HepG2 (cell line): Measurements from ENCODE around the gene CEP120. TPM values are rescaled to one million over a fixed set of nuclear protein-coding genes. Genes with fewer than 3 reads are reported as not detected.

Source experiments
- ATAC-seq: fragments of 200-7000 bp; cut with Tn5 transposase; 3 replicates; pipeline ENCODE4 v1.9.1; 2020; ENCODE audit warnings: mild to moderate bottlenecking, moderate library complexity
- BruUV-seq: library from RNA; stranded (reverse); fragments of 400-500 nt; replicated peaks from 2 replicates; lab custom pipeline; 2021; lab: Mats Ljungman, UMichigan
- CTCF ChIA-PET: fragments of 300-600 bp; formaldehyde crosslinking; extraction: SDS; loops from one replicate; lab custom pipeline; 2021; ENCODE audit warnings: low total read pairs, inconsistent platforms, low intra/inter-chr PET ratio; lab: Yijun Ruan, JAX
- POLR2A ChIA-PET: fragments of 350-600 bp; sonication (Branson Sonifier 250); formaldehyde crosslinking; loops from one replicate; lab custom pipeline; 2020; ENCODE audit warnings: antibody characterized with exemption, inconsistent platforms; lab: Yijun Ruan, JAX
- DNase-seq: peaks from one replicate; pipeline ENCODE4 v3.0.0-alpha.2; 2015; ENCODE audit warnings: low spot score
- FAIRE-seq: peaks from 3 replicates; lab custom pipeline; 2011; peaks lifted over from hg19 to GRCh38; lab: Jason Lieb, UNC
- H2AFZ ChIP-seq: one replicate; pipeline ENCODE4 v1.6.1; 2011; ENCODE audit warnings: low read length, inconsistent platforms
- H3K27ac ChIP-seq: fragments of 300-600 bp; 3 replicates; pipeline ENCODE4 v1.8.0; 2011; ENCODE audit warnings: mixed run types, mild to moderate bottlenecking, mixed read lengths, low read length, inconsistent platforms; ENCODE audit not compliant: insufficient read depth; ENCODE audit errors: extremely low read length
- H3K27me3 ChIP-seq, 2 experiments: fragments of 200-600 bp in 1 of 2; 2 replicates in 1 of 2; 3 replicates in 1 of 2; pipeline versions ENCODE4 v1.6.0 to v1.8.0; 2011; ENCODE audit warnings: low read length in 2 of 2, mild to moderate bottlenecking in 2 of 2, moderate library complexity in 2 of 2, inconsistent platforms in 1 of 2; ENCODE audit not compliant: insufficient read depth in 2 of 2, control insufficient read depth in 1 of 2
- H3K36me3 ChIP-seq, 2 experiments: fragments of 200-600 bp in 1 of 2; replicated peaks in 1 of 2; 2 replicates in 1 of 2; 3 replicates in 1 of 2; pipeline versions ENCODE4 v1.5.1 to v1.8.0; 2011; ENCODE audit warnings: low read length in 2 of 2, inconsistent platforms in 1 of 2; ENCODE audit not compliant: insufficient read depth in 2 of 2, control insufficient read depth in 1 of 2
- H3K4me1 ChIP-seq: 2 replicates; pipeline ENCODE4 v1.5.1; 2012; ENCODE audit warnings: low read length, inconsistent platforms; ENCODE audit not compliant: insufficient read depth
- H3K4me2 ChIP-seq: 2 replicates; pipeline ENCODE4 v1.6.0; 2011; ENCODE audit warnings: low read depth, low read length, inconsistent platforms
- H3K4me3 ChIP-seq, 3 experiments: fragments of 200-600 bp in 1 of 3; sonication (generic), shearing (Covaris generic) in 1 of 3; replicated peaks in 1 of 3; 2 replicates each; pipeline ENCODE4 v1.5.1; 2011 to 2016; ENCODE audit warnings: low read length in 3 of 3, inconsistent platforms in 2 of 3, low read depth in 2 of 3, mild to moderate bottlenecking in 2 of 3, control low read depth in 1 of 3, mixed read lengths in 1 of 3; ENCODE audit not compliant: insufficient read depth in 1 of 3
- H3K79me2 ChIP-seq: one replicate; pipeline ENCODE4 v1.6.1; 2011; ENCODE audit warnings: low read length, inconsistent platforms; ENCODE audit not compliant: insufficient read depth
- H3K9ac ChIP-seq: 2 replicates; pipeline ENCODE4 v1.6.0; 2011; ENCODE audit warnings: mild to moderate bottlenecking, low read depth, low read length, inconsistent platforms; ENCODE audit not compliant: insufficient read depth
- H3K9me3 ChIP-seq: 2 replicates; pipeline ENCODE4 v1.5.1; 2012; ENCODE audit warnings: mild to moderate bottlenecking, low read length
- H4K20me1 ChIP-seq: 2 replicates; pipeline ENCODE4 v1.6.0; 2011; ENCODE audit warnings: inconsistent platforms, mild to moderate bottlenecking, low read length, moderate library complexity; ENCODE audit not compliant: insufficient read depth
- FOSL2 ChIP-seq: sonication (generic); formaldehyde crosslinking; IDR thresholded peaks from 2 replicates; pipeline ENCODE4 v1.4.0; 2020; ENCODE audit warnings: missing genetic modification reagents
- ISX ChIP-seq: sonication (generic); formaldehyde crosslinking; conservative IDR thresholded peaks from 2 replicates; pipeline ENCODE4 v1.5.0; 2020; ENCODE audit warnings: missing genetic modification reagents
- KIAA2018 ChIP-seq: sonication (generic); formaldehyde crosslinking; IDR thresholded peaks from 2 replicates; pipeline ENCODE4 v1.5.0; 2020; ENCODE audit warnings: mild to moderate bottlenecking, missing genetic modification reagents, borderline replicate concordance
- MIXL1 ChIP-seq: IDR thresholded peaks from 2 replicates; pipeline ENCODE4 v1.6.1; 2016
- TGIF2 ChIP-seq: IDR thresholded peaks from 2 replicates; pipeline ENCODE4 v1.6.1; 2016; ENCODE audit warnings: control low read depth, missing compliant biosample characterization
- ZNF564 ChIP-seq: sonication (generic); formaldehyde crosslinking; IDR thresholded peaks from 2 replicates; pipeline ENCODE4 v1.8.1; 2023; ENCODE audit warnings: mild to moderate bottlenecking, missing genetic modification reagents
- ZNF709 ChIP-seq: sonication (generic); formaldehyde crosslinking; IDR thresholded peaks from 2 replicates; pipeline ENCODE4 v1.5.0; 2020; ENCODE audit warnings: mild to moderate bottlenecking, missing genetic modification reagents
- ZSCAN22 ChIP-seq: sonication (generic); formaldehyde crosslinking; IDR thresholded peaks from 2 replicates; pipeline ENCODE4 v1.4.0; 2020; ENCODE audit warnings: mild to moderate bottlenecking, missing genetic modification reagents
- in situ Hi-C: cut with HindIII; loops from 2 replicates; pipeline ENCODE4 v1.10.0; 2017; ENCODE audit warnings: low pct_unique_long_range_greater_than_20kb; ENCODE audit not compliant: extremely low pct_ligation_motif_present
- intact Hi-C: fragments of 100-400 bp; cut with micrococcal nuclease; formaldehyde crosslinking; loops from one replicate; pipeline ENCODE4 v1.10.0; 2022; ENCODE audit not compliant: unreplicated experiment
- polyA plus RNA-seq, 8 experiments: library from polyadenylated mRNA; depleted of rRNA in 3 of 8; stranded (reverse) in 7 of 8; unstranded in 1 of 8; fragments of >200 nt; fragmentation: Illumina TruSeq in 4 of 8; extraction: Trizol in 4 of 8; gene quantifications; 2 replicates each; pipeline versions ENCODE4 v1.2.1 to v1.2.3, GENCODE V29; 2011 to 2016; ENCODE audit warnings: low read depth in 4 of 8, missing spikeins in 1 of 8, mixed read lengths in 1 of 8; ENCODE audit not compliant: insufficient read depth in 1 of 8
- total RNA-seq, 5 experiments: library from RNA; depleted of rRNA; stranded (reverse); fragments of >200 nt; fragmentation: Illumina TruSeq; extraction: Trizol; gene quantifications; 2 replicates each; pipeline ENCODE4 v1.2.3, GENCODE V29; 2016; ENCODE audit warnings: low read depth in 1 of 5
- TF ChIP-seq, protein P1 (sequence below): sonication (generic); formaldehyde crosslinking; IDR thresholded peaks from 2 replicates; pipeline ENCODE4 v1.4.0; 2020; ENCODE audit warnings: missing genetic modification reagents, borderline replicate concordance
- TF ChIP-seq, protein P2 (sequence below): sonication (generic); formaldehyde crosslinking; IDR thresholded peaks from 2 replicates; pipeline ENCODE4 v1.9.0; 2021; ENCODE audit warnings: missing genetic modification reagents, borderline replicate concordance

CEP120 gene
- total and polyA plus RNA-seq, 2 of the 13 experiments (the other 11 are each of a cell fraction or from before 2014, with no cell fraction given): 8.0 to 14.7 TPM

GRCh38 chr5:123360910-123361309 lies 62.3 kb downstream of the CEP120 start (continued):
- TF ChIP-seq, protein P1, sequence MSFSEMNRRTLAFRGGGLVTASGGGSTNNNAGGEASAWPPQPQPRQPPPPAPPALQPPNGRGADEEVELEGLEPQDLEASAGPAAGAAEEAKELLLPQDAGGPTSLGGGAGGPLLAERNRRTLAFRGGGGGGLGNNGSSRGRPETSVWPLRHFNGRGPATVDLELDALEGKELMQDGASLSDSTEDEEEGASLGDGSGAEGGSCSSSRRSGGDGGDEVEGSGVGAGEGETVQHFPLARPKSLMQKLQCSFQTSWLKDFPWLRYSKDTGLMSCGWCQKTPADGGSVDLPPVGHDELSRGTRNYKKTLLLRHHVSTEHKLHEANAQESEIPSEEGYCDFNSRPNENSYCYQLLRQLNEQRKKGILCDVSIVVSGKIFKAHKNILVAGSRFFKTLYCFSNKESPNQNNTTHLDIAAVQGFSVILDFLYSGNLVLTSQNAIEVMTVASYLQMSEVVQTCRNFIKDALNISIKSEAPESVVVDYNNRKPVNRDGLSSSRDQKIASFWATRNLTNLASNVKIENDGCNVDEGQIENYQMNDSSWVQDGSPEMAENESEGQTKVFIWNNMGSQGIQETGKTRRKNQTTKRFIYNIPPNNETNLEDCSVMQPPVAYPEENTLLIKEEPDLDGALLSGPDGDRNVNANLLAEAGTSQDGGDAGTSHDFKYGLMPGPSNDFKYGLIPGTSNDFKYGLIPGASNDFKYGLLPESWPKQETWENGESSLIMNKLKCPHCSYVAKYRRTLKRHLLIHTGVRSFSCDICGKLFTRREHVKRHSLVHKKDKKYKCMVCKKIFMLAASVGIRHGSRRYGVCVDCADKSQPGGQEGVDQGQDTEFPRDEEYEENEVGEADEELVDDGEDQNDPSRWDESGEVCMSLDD (CRISPR knock-in tag): no peak
- TF ChIP-seq MIXL1 (CRISPR knock-in tag): no peak

GRCh38 chr5:123360201-123360571 lies 63.0 kb downstream of the CEP120 start:
- Histone ChIP-seq H3K4me1 (no peaks in the 10 kb centered on the region), H3K27ac (no peak overlapping the region), H3K36me3 (peaks cover 0 to 5% of the 10 kb centered on the region in 2 experiments; a peak in 1 of 5 replicates), H2AFZ (no peak overlapping the region), H3K4me3 (no peak overlapping the region), H4K20me1 (no peaks in the 10 kb centered on the region), H3K9me3 (no peaks in the 10 kb centered on the region), H3K27me3 (no peaks in the 10 kb centered on the region), H3K4me2 (no peak overlapping the region), H3K9ac (no peak overlapping the region), H3K79me2 (no peaks in the 10 kb centered on the region)
- no peak for FAIRE-seq
- in situ Hi-C loops: no loop called here
- intact Hi-C loops: no loop called here
- ChIA-PET CTCF (no interaction called here), POLR2A (no interaction called here)
- no peak for DNase-seq
- no TSS peak for BruUV-seq
- ATAC-seq: no peak
- TF ChIP-seq, protein P2, sequence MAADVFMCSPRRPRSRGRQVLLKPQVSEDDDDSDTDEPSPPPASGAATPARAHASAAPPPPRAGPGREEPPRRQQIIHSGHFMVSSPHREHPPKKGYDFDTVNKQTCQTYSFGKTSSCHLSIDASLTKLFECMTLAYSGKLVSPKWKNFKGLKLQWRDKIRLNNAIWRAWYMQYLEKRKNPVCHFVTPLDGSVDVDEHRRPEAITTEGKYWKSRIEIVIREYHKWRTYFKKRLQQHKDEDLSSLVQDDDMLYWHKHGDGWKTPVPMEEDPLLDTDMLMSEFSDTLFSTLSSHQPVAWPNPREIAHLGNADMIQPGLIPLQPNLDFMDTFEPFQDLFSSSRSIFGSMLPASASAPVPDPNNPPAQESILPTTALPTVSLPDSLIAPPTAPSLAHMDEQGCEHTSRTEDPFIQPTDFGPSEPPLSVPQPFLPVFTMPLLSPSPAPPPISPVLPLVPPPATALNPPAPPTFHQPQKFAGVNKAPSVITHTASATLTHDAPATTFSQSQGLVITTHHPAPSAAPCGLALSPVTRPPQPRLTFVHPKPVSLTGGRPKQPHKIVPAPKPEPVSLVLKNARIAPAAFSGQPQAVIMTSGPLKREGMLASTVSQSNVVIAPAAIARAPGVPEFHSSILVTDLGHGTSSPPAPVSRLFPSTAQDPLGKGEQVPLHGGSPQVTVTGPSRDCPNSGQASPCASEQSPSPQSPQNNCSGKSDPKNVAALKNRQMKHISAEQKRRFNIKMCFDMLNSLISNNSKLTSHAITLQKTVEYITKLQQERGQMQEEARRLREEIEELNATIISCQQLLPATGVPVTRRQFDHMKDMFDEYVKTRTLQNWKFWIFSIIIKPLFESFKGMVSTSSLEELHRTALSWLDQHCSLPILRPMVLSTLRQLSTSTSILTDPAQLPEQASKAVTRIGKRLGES (CRISPR knock-in tag): no peak
- TF ChIP-seq ZSCAN22 (CRISPR knock-in tag) (no peak), TGIF2 (CRISPR knock-in tag) (no peak), ISX (CRISPR knock-in tag) (no peak), FOSL2 (no peak), ZNF564 (CRISPR knock-in tag) (no peak), ZNF709 (CRISPR knock-in tag) (no peak), KIAA2018 (CRISPR knock-in tag) (no peak)
